Testis (tissue), 2 donors: ENCODE measurements around the gene CREB3L1.

Experiments
- CTCF ChIP-seq, 3 experiments: fragments of 450-650 bp in 2 of 3; fragments of 200-600 bp in 1 of 3; sonication (generic) in 1 of 3; IDR thresholded peaks; one replicate each; pipeline ENCODE4 v1.5.1; 2016 to 2019; ENCODE audit warnings: antibody characterized with exemption in 3 of 3, mild to moderate bottlenecking in 2 of 3, moderate library complexity in 1 of 3
- POLR2A ChIP-seq: fragments of 450-650 bp; IDR thresholded peaks from one replicate; pipeline ENCODE4 v1.6.1; 2017; ENCODE audit warnings: antibody characterized with exemption, mild to moderate bottlenecking, moderate library complexity

GRCh38 chr11:46350695-46351094 is 73.2 kb downstream of the CREB3L1 start:
- TF ChIP-seq CTCF (IDR thresholded peaks at IDR 0.05) (no peak), POLR2A (no peak)
